Fibroblast of villous mesenchyme (primary cell): ENCODE measurements around the gene HOXB2. TPM values are rescaled to one million over a fixed set of nuclear protein-coding genes. Genes with fewer than 3 reads are reported as not detected.
A peak's percentile ranks its signal among the peaks of the same experiment; 100 is the strongest.
"Not testable (repeated sequence)": the region's sequence is repeated elsewhere in the genome, so short reads cannot be mapped to it uniquely, and the experiment has no call there.

Experiments used
- DNase-seq: peaks from one replicate; pipeline ENCODE4 v3.0.0-alpha.2; 2010; ENCODE audit warnings: low read depth
- H3K4me3 ChIP-seq: 2 replicates; pipeline ENCODE4 v1.5.1; 2011; ENCODE audit warnings: low read depth, mild to moderate bottlenecking, low read length
- CTCF ChIP-seq: IDR thresholded peaks from 2 replicates; pipeline ENCODE4 v1.5.1; 2012; ENCODE audit warnings: low read depth, mild to moderate bottlenecking, low read length; ENCODE audit not compliant: insufficient read depth
- total RNA-seq: library from RNA; depleted of rRNA; stranded (reverse); fragments of >200 nt; gene quantifications from 2 replicates; pipeline ENCODE4 v1.2.3, GENCODE V29; 2012

Gene HOXB2
- total RNA-seq, 1 donor = 4.3 TPM

GRCh38 chr17:48539177-48539576 is 5.7 kb downstream of the HOXB2 start:
- DNase-seq = peak; percentile 39
- no peak overlapping the region for H3K4me3 ChIP-seq
- no peak for TF ChIP-seq CTCF

- DNase-seq = no peak
- TF ChIP-seq CTCF = no peak
- H3K4me3 ChIP-seq = no peak overlapping the region
Observed at GRCh38 chr17:48537316-48537715, 7.6 kb downstream of the HOXB2 start.

- DNase-seq, H3K4me3 ChIP-seq: not testable (repeated sequence)
Observed at GRCh38 chr17:48535793-48536559, 8.9 kb downstream of the HOXB2 start.

GRCh38 chr17:48532261-48532660 is 12.6 kb downstream of the HOXB2 start:
- no peak for TF ChIP-seq CTCF

GRCh38 chr17:48530887-48531272 is 14.0 kb downstream of the HOXB2 start, which contains the start of gene HOXB1:
TSS of gene HOXB1 (minus strand) at chr17:48531011. CDS start at chr17:48530904, 107 bp downstream.
- H3K4me3 ChIP-seq = no peak within 1 kb of the TSS
- DNase-seq = no peak
- no peak for TF ChIP-seq CTCF

More at GRCh38 chr17:48532261-48532660, 12.6 kb downstream of the HOXB2 start:
- no peak overlapping the region for H3K4me3 ChIP-seq
- DNase-seq = no peak

GRCh38 chr17:48530208-48530886 is 14.6 kb downstream of the HOXB2 start:
- no peak for DNase-seq
- TF ChIP-seq CTCF = no peak
- no peak overlapping the region for H3K4me3 ChIP-seq

GRCh38 chr17:48529683-48530009 is 15.3 kb downstream of the HOXB2 start:
- no peak for TF ChIP-seq CTCF
- DNase-seq = no peak
- H3K4me3 ChIP-seq = no peak overlapping the region
